Stimulated activated CD4-positive, alpha-beta T cell treated with anti-CD3 and anti-CD28 coated beads, Interleukin-15, amount 100 ng/mL, for 1 hour (primary cell): Measurements from ENCODE around the gene CXCL13.
"Not testable (repeated sequence)": the region's sequence is repeated elsewhere in the genome, so short reads cannot be mapped to it uniquely, and the experiment has no call there.

Experiments used
- DNase-seq, 2 donors: peaks; one replicate each; pipeline ENCODE4 v3.0.0-alpha.2; 2020; ENCODE audit warnings: low read depth in 1 of 2, low spot score in 1 of 2

The CXCL13 gene

DNA sequence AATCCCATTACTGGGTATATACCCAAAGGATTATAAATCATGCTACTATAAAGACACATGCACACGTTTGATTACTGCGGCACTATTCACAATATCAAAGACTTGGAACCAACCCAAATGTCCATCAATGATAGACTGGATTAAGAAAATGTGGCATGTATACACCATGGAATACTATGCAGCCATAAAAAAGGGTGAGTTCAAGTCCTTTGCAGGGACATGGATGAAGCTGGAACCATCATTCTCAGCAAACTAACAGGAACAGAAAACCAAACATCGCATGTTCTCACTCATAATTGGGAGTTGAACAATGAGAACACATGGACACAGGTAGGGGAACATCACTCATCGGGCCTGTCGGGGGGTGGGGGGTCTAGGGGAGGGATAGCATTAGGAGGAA, 54.7 kb downstream of the CXCL13 start:
- not testable (repeated sequence) for DNase-seq
